Stimulated activated CD4-positive, alpha-beta T cell treated with anti-CD3 and anti-CD28 coated beads, Interleukin-12 subunit alpha, Interleukin-12 subunit beta, amount 100 ng/mL, for 24 hours (primary cell): ENCODE results near the gene TRMT1.

Source experiments
- DNase-seq, 2 experiments: peaks; one replicate each; pipeline ENCODE4 v3.0.0-alpha.2; 2020; ENCODE audit warnings: low read depth in 2 of 2

Gene TRMT1

GRCh38 chr19:13102416-13102665, 14.2 kb downstream of the TRMT1 start:
- DNase-seq = no peak

- DNase-seq = no peak
These were observed 14.7 kb downstream of the TRMT1 start for GRCh38 chr19:13101590-13102415.

- DNase-seq = no peak
These were observed 15.5 kb downstream of the TRMT1 start for GRCh38 chr19:13100841-13101589.

- DNase-seq = peak in 1 of 2 experiments; percentile 68
These were observed 16.4 kb downstream of the TRMT1 start for GRCh38 chr19:13100031-13100588.

GRCh38 chr19:13099073-13099999, 17.2 kb downstream of the TRMT1 start:
- DNase-seq = peak in 1 of 2 experiments; percentile 53

- DNase-seq = no peak
These were observed 18.1 kb downstream of the TRMT1 start for GRCh38 chr19:13098277-13099072.

GRCh38 chr19:13097463-13098258, 18.9 kb downstream of the TRMT1 start:
- no peak for DNase-seq

GRCh38 chr19:13097033-13097462, 19.5 kb downstream of the TRMT1 start:
- no peak for DNase-seq

- DNase-seq = no peak
These were observed 20.3 kb downstream of the TRMT1 start for GRCh38 chr19:13095934-13096927.

- no peak for DNase-seq
These were observed 21.2 kb downstream of the TRMT1 start for GRCh38 chr19:13095393-13095784.

- no peak for DNase-seq
These were observed 21.7 kb downstream of the TRMT1 start for GRCh38 chr19:13094771-13095392.

GRCh38 chr19:13094106-13094504, 22.4 kb downstream of the TRMT1 start:
- no peak for DNase-seq

- peak; percentile 56 to 72 for DNase-seq
These were observed 23.0 kb downstream of the TRMT1 start for GRCh38 chr19:13093407-13094105.

GRCh38 chr19:13092606-13093235, 23.8 kb downstream of the TRMT1 start:
- no peak for DNase-seq

- no peak for DNase-seq
These were observed 24.4 kb downstream of the TRMT1 start for GRCh38 chr19:13092158-13092543.

GRCh38 chr19:13091400-13092157, 25.0 kb downstream of the TRMT1 start:
- no peak for DNase-seq
